Progenitor cell of endocrine pancreas (in vitro differentiated cells): Measurements from ENCODE around the gene TMEM200A. TPM values are rescaled to one million over a fixed set of nuclear protein-coding genes. Genes with fewer than 3 reads are reported as not detected.

Experiments used
- DNase-seq: peaks from one replicate; pipeline ENCODE4 v3.0.0; 2021; ENCODE audit warnings: low spot score; ENCODE audit not compliant: unreplicated experiment
- H3K27ac Mint-ChIP-seq: 2 replicates; pipeline ENCODE4 v1.8.0; 2021; ENCODE audit warnings: mild to moderate bottlenecking, moderate library complexity, mixed read lengths
- H3K27me3 Mint-ChIP-seq: 2 replicates; pipeline ENCODE4 v1.8.0; 2021; ENCODE audit warnings: mixed read lengths
- H3K36me3 Mint-ChIP-seq: 2 replicates; pipeline ENCODE4 v1.8.0; 2022; ENCODE audit warnings: mixed read lengths; ENCODE audit not compliant: insufficient read depth
- H3K4me1 Mint-ChIP-seq: 2 replicates; pipeline ENCODE4 v1.8.0; 2021; ENCODE audit warnings: low read depth, mixed read lengths
- H3K4me3 Mint-ChIP-seq: 2 replicates; pipeline ENCODE4 v1.8.0; 2021; ENCODE audit warnings: low read depth, mild to moderate bottlenecking, moderate library complexity, mixed read lengths
- H3K9me3 Mint-ChIP-seq: 2 replicates; pipeline ENCODE4 v1.8.0; 2021; ENCODE audit warnings: low read depth, mixed read lengths
- total RNA-seq: library from RNA; stranded (reverse); gene quantifications from 2 replicates; pipeline ENCODE4 v1.2.1, GENCODE V29; 2021
- TF ChIP-seq, protein P1 (sequence below): fragments of 200-600 bp; sonication (generic); IDR thresholded peaks from one replicate; pipeline ENCODE4 v1.5.0; 2021; ENCODE audit warnings: antibody characterized with exemption, mild to moderate bottlenecking; ENCODE audit not compliant: unreplicated experiment

The TMEM200A gene
- total RNA-seq, 1 donor from 2014 or later = 13.0 TPM

DNA sequence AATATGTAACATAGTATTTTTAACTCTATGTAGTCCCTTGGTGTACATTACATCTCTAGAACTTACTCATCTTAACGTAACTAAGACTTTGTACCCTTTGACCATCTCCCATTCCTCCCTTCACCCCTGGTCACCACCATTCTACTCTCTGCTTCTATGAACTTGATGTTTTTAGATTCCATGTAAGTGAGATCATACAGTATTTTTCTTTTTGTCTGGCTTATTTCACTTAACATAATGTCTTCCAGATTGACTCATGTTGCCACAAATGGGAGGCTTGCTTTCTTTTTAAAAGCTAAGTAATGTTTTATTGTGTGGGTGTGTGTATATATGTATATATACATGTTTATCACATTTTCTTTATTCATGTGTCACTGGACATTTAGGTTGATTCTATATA, 55.8 kb downstream of the TMEM200A start:
- H3K4me1 Mint-ChIP-seq = peaks cover 10% of the 10 kb centered on the region
- H3K27me3 Mint-ChIP-seq = no peaks in the 10 kb centered on the region
- no peaks in the 10 kb centered on the region for H3K9me3 Mint-ChIP-seq
- H3K36me3 Mint-ChIP-seq = no peaks in the 10 kb centered on the region
- no peak for DNase-seq
- TF ChIP-seq, protein P1, sequence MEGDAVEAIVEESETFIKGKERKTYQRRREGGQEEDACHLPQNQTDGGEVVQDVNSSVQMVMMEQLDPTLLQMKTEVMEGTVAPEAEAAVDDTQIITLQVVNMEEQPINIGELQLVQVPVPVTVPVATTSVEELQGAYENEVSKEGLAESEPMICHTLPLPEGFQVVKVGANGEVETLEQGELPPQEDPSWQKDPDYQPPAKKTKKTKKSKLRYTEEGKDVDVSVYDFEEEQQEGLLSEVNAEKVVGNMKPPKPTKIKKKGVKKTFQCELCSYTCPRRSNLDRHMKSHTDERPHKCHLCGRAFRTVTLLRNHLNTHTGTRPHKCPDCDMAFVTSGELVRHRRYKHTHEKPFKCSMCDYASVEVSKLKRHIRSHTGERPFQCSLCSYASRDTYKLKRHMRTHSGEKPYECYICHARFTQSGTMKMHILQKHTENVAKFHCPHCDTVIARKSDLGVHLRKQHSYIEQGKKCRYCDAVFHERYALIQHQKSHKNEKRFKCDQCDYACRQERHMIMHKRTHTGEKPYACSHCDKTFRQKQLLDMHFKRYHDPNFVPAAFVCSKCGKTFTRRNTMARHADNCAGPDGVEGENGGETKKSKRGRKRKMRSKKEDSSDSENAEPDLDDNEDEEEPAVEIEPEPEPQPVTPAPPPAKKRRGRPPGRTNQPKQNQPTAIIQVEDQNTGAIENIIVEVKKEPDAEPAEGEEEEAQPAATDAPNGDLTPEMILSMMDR = no peak
- no peak overlapping the region for H3K27ac Mint-ChIP-seq
- H3K4me3 Mint-ChIP-seq = no peak overlapping the region

DNA sequence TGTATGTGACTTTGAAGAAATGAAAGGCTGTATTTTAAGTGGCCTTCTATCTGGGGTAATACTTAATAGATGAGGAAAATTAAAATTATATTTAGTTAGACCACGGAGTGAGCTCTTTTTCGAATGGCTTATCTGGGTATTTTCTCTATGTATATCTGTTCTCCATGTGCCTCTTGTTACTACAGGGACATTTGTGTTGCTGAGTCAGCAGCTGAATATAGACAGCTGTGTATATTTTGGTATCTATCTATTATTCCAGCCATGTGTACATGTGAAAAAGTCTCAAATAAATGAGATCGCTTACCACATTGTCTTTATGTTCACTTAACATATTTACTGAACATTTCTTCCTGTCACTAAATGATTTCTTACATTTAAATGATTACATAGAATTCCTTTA, 57.2 kb downstream of the TMEM200A start:
- TF ChIP-seq, protein P1 = no peak
- H3K9me3 Mint-ChIP-seq = no peaks in the 10 kb centered on the region
- H3K36me3 Mint-ChIP-seq = no peaks in the 10 kb centered on the region
- peaks cover 9% of the 10 kb centered on the region for H3K4me1 Mint-ChIP-seq
- no peak overlapping the region for H3K4me3 Mint-ChIP-seq
- no peak for DNase-seq
- H3K27ac Mint-ChIP-seq = no peak overlapping the region
- H3K27me3 Mint-ChIP-seq = no peaks in the 10 kb centered on the region

DNA sequence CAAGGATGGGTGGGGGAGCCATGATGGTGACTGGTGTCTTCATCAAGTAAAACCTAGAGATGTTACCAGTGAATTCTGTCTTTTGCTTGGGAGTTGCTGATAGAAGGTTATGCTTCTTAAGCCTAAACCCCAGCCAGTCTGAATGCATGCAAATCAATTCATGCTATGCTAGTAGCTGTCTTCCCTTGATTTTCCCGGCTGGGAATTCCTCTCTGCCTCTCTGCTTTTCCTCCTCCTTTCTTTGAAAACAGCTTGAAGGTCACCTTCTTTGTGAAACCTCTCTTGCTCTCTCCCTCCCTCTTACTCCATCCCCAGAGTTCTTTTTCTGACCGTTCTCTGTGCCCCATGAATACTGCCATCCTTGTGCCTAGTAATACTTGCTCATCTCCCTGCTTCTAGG, 58.9 kb downstream of the TMEM200A start:
- Mint-ChIP-seq H3K36me3 (no peaks in the 10 kb centered on the region), H3K4me3 (no peak overlapping the region), H3K4me1 (peaks cover 9% of the 10 kb centered on the region), H3K27ac (no peak overlapping the region), H3K9me3 (no peaks in the 10 kb centered on the region), H3K27me3 (no peaks in the 10 kb centered on the region)
- no peak for DNase-seq
- TF ChIP-seq, protein P1 = no peak

DNA sequence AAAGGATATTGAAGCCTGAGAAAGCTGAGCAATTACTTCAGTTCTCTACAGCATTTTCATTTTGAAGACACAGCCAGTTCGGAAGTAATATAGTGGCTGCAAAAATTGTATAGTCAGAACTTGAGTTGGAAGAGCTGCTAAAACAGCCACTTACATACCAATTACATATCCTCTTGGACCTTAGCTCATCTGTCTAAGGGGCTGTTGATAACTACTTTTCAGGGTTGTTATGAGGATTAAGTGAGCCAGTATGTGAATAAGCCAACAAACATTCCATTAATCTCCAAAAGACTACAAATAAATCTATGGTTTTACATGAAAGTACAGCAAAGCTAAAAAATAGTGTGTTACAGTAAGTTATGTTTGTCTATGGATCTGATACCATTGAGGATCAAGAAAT, 59.7 kb downstream of the TMEM200A start:
- Mint-ChIP-seq H3K27me3 (no peaks in the 10 kb centered on the region), H3K27ac (no peak overlapping the region), H3K9me3 (no peaks in the 10 kb centered on the region), H3K4me3 (no peak overlapping the region), H3K36me3 (no peaks in the 10 kb centered on the region), H3K4me1 (peaks cover 9% of the 10 kb centered on the region)
- no peak for DNase-seq
- TF ChIP-seq, protein P1 = no peak

DNA sequence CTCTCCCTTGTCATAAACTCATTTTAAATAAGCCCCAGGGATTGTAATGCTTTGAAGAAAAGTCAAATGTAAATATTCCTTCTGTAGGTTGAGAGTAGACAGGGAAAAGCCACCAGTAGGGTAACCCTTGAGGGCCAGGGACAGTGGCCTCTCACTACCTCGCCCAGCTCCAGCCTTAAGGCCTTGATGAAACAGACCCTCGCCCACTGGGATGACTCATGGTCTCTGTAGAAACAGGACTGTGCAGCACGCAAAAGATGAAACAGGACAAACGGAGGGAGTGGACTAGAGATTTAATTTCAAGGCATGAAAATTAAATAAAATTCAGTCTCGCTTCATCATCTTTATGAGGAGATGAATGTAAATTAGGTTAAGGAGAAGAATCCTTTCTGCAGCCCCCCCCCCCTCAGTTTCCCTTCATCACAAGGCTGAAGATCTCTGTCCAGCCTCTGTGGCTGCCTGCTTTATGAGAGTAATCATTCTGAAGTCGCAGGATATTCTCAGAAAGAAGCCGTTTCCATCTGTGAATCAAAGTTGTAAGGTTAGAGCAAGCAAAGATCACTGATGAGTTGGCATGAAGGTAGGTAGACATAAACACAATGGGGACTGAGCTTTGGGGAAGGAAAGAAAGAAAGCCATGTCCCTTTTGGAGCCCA, 60.4 kb downstream of the TMEM200A start:
- no peak overlapping the region for H3K4me3 Mint-ChIP-seq
- no peak for DNase-seq
- TF ChIP-seq, protein P1 = no peak
- H3K27me3 Mint-ChIP-seq = no peaks in the 10 kb centered on the region
- H3K27ac Mint-ChIP-seq = no peak overlapping the region
- H3K9me3 Mint-ChIP-seq = no peaks in the 10 kb centered on the region
- H3K36me3 Mint-ChIP-seq = no peaks in the 10 kb centered on the region
- peaks cover 9% of the 10 kb centered on the region for H3K4me1 Mint-ChIP-seq
